Heart left ventricle (tissue), 13 donors: ENCODE results near the gene ID2.

Experiments used
- CTCF ChIP-seq, 12 donors: fragments of 200-600 bp; sonication (generic) in 4 of 12; IDR thresholded peaks; one replicate each; pipeline versions ENCODE4 v1.5.0 to v1.8.0; 2018 to 2022; ENCODE audit warnings: antibody characterized with exemption in 12 of 12, mild to moderate bottlenecking in 5 of 12
- POLR2A ChIP-seq, 2 donors: fragments of 450-650 bp; IDR thresholded peaks; one replicate each; pipeline ENCODE4 v1.6.1; 2017; ENCODE audit warnings: antibody characterized with exemption in 2 of 2, mild to moderate bottlenecking in 2 of 2, moderate library complexity in 2 of 2
- donor health status: ischemic (EF 13 %, LVEDD 7.1; RV severe dilation, severe dysfunction).
- donor health status: DM: no; HTN: yes; CAD: no.
- donor health status: DM: no; HTN: no; CAD: no.
- donor health status: ischemic (EF 25% LVEDD 6.9; RV normal size, moderate dysfunction).
- donor health status: ischemic (EF 25% LVEDD 5.7; RV mildly dilated, moderate dysfunction).
- donor health status: ischemic (EF 35%, LVEDD 5.7; RV mildly dilated, moderate dysfunction).
- donor health status: nonischemic (EF 11% LVEDD 7.7; RV severe dilation, severe dysfunction).
- donor health status: DM: yes; HTN: yes; CAD: no.
- donor health status: PGD.
- donor health status: ischemic (EF 29% LVEDD 5.4; RV normal size, mild dysfunction).
- donor health status: nonischemic (EF 23%, LVEDD 6.1; RV moderate dilation, normal function).

DNA sequence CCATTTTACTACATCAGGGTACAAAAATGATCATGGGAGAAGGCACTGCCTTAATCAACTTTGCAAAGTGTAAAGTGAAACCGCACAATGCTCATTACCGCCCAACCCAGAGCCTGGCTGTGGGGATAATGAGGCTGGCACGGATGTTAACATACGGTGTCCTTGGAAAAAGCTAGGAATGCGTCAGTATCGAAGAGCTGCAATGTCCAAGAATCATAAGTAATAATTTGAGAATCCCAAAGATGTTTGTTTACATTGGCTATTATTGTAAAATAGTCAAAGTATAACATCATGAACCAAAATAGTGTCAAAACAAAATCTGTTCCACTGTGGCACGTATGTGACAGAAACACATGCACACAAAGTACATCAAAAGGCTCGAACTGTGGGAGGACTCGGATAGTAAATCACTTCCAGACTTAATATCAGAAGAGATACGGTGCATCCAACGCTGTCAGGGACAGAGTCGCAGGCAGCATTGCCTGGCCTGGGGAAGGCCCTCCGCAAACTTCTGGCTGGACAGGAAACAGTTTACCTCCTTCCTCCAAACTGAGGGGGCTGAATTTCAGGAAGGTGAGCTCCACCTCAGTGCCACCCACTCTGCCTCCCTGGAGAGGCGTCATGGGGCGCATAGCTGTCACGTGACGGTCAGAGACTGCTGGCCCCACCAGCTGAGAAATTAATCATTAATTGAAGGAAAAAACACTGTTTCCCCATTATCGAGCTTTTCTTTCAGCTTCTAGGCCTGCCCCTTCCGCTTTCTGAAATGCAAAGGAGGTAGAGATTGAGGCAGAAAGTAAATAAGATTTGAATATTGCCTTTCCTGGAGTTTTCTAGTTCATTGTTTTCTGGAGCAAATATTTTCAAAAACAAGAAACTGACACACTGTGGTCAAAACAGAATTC, 1.8 kb upstream of the ID2 start:
- TF ChIP-seq CTCF (IDR thresholded peaks at IDR 0.05) (no peak), POLR2A (IDR thresholded peaks at IDR 0.05) (no peak)
